ENCODE results near the gene TECTA. TPM values are rescaled to one million over a fixed set of nuclear protein-coding genes. Genes with fewer than 3 reads are reported as not detected.
A peak's percentile ranks its signal among the peaks of the same experiment; 100 is the strongest.

Gene TECTA
- total RNA-seq, 2 experiments from 2014 or later = 0.16 to 0.41 TPM

GRCh38 chr11:121149116-121149515 lies 48.1 kb downstream of the TECTA start:
- POLR2A ChIA-PET = no interaction called here
- TF ChIP-seq CTCF (IDR thresholded peaks at IDR 0.05) = no peak
- Mint-ChIP-seq H3K9me3 (no peaks in the 10 kb centered on the region), H3K4me1 (ENCODE audit: low read depth) (no peaks in the 10 kb centered on the region), H3K4me3 (no peak overlapping the region), H3K27ac (no peak overlapping the region), H3K27me3 (no peaks in the 10 kb centered on the region), H3K36me3 (ENCODE audit: low read depth) (no peaks in the 10 kb centered on the region)
- intact Hi-C loops (cut with micrococcal nuclease) = no loop called here
- CTCF ChIA-PET = interaction anchor here (0.7 to 1.2 kb wide), 2 partner anchors 44 to 46 kb away, joined by 3 to 4 read pairs; no protein-coding TSS in a partner anchor
- DNase-seq (no peak), ATAC-seq (no peak)

DNA sequence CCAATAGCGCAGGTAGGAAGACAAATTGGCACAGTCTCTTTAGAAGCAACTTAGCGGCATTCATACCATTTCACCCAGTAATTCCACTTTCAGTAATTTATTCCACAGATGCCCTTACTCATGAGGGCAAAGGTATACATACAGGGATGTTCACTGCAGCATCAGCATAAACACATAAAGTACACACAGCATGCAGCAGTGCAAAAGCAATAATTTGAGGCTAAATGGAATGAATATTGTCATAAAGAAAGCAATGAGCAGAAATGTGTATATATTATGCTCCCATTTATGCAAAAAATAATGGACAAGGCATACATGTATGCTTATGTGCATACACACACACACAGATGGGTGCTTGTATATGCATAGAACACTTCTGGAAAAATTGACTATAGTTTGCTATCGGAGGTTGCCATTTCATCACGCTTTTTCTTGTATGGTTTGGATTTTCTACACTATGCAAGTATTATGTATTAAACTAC lies 50.2 kb downstream of the TECTA start:
- POLR2A ChIA-PET = no interaction called here
- H3K27me3 Mint-ChIP-seq = no peaks in the 10 kb centered on the region
- H3K4me3 Mint-ChIP-seq = no peak overlapping the region
- intact Hi-C loops (cut with micrococcal nuclease) = no loop called here
- TF ChIP-seq CTCF (IDR thresholded peaks at IDR 0.05) = no peak
- no peaks in the 10 kb centered on the region for H3K9me3 Mint-ChIP-seq
- no peak overlapping the region for H3K27ac Mint-ChIP-seq
- CTCF ChIA-PET = no interaction called here
- no peak for ATAC-seq
- no peaks in the 10 kb centered on the region for H3K4me1 Mint-ChIP-seq (ENCODE audit: low read depth)
- no peaks in the 10 kb centered on the region for H3K36me3 Mint-ChIP-seq (ENCODE audit: low read depth)
- no peak for DNase-seq

- intact Hi-C loops (cut with micrococcal nuclease) = no loop called here
- ChIA-PET CTCF (interaction anchor here (1.4 kb wide), 1 partner anchor 14 kb away, joined by 3 read pairs; no protein-coding TSS in a partner anchor), POLR2A (interaction anchor here (0.8 kb wide), 1 partner anchor 16 kb away, joined by 4 read pairs; no protein-coding TSS in a partner anchor)
- no peak for ATAC-seq
- no peak for DNase-seq
- H3K36me3 Mint-ChIP-seq (ENCODE audit: low read depth) = no peaks in the 10 kb centered on the region
- H3K4me1 Mint-ChIP-seq (ENCODE audit: low read depth) = no peaks in the 10 kb centered on the region
- H3K27ac Mint-ChIP-seq = no peak overlapping the region
- no peaks in the 10 kb centered on the region for H3K27me3 Mint-ChIP-seq
- no peaks in the 10 kb centered on the region for H3K9me3 Mint-ChIP-seq
- no peak for TF ChIP-seq CTCF (IDR thresholded peaks at IDR 0.05)
- H3K4me3 Mint-ChIP-seq = no peak overlapping the region
Measured at GRCh38 chr11:121152764-121153163, 51.7 kb downstream of the TECTA start.

GRCh38 chr11:121153472-121153871 lies 52.4 kb downstream of the TECTA start:
- H3K4me3 Mint-ChIP-seq = no peak overlapping the region
- no peaks in the 10 kb centered on the region for H3K36me3 Mint-ChIP-seq (ENCODE audit: low read depth)
- H3K4me1 Mint-ChIP-seq (ENCODE audit: low read depth) = no peaks in the 10 kb centered on the region
- ChIA-PET CTCF (interaction anchor here (1.0 to 1.8 kb wide), 3 partner anchors 14 to 41 kb away, joined by 3 to 9 read pairs (median 3); no protein-coding TSS in a partner anchor), POLR2A (no interaction called here)
- ATAC-seq = no peak
- no peaks in the 10 kb centered on the region for H3K9me3 Mint-ChIP-seq
- DNase-seq = peak; percentile 7
- intact Hi-C loops (cut with micrococcal nuclease) = no loop called here
- H3K27ac Mint-ChIP-seq = no peak overlapping the region
- no peak for TF ChIP-seq CTCF (IDR thresholded peaks at IDR 0.05)
- no peaks in the 10 kb centered on the region for H3K27me3 Mint-ChIP-seq

DNA sequence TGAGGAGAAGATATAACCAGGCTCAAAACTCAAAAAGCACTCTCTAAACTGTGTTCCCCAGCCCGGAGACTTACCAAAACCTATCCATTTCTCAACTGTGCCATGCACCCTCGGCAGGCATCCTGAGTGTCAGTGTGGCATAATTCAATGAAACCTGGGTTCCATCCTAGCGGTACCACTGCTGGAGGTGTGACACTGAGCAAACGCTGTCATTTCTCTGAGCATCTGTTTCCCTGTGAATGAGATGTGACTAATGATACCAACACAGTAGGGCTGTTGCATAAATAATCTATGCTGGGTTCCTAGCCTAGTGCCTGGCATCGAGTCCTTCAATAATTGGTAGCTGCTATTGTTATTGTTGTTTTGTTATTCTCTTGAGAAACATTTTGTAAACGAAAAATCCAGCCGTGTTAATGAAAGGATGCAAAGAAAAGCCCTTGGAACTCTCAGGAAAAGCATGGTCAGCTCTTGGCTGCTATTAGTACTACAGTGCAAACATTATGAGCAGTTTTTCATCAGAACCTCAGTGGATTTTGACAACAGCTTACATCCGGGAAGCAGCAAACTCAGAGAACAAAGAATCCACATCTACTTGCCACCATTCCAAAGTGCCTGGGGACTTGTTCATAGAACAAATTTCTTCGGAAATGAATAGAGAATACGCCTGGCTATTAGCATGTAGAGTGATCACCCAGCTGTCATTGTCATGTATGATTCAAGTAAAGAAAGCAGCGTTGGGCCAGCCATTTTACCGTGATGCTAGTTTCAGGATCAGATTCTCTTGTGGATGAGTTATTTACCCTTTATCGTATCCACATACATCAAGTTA lies 53.7 kb downstream of the TECTA start:
- Mint-ChIP-seq H3K4me3 (no peak overlapping the region), H3K27me3 (no peaks in the 10 kb centered on the region), H3K27ac (no peak overlapping the region), H3K36me3 (ENCODE audit: low read depth) (no peaks in the 10 kb centered on the region), H3K4me1 (ENCODE audit: low read depth) (no peaks in the 10 kb centered on the region), H3K9me3 (no peaks in the 10 kb centered on the region)
- ATAC-seq (no peak), DNase-seq (no peak)
- ChIA-PET POLR2A (no interaction called here), CTCF (interaction anchor here (1.8 kb wide), 1 partner anchor 40 kb away, joined by 9 read pairs; no protein-coding TSS in a partner anchor)
- no peak for TF ChIP-seq CTCF (IDR thresholded peaks at IDR 0.05)
- intact Hi-C loops (cut with micrococcal nuclease) = no loop called here

All from activated CD8-positive, alpha-beta T cell treated with anti-CD3 and anti-CD28 coated beads for 36 hours (primary cell).